HepG2 (cell line): ENCODE measurements around the gene ISG20L2. TPM values are rescaled to one million over a fixed set of nuclear protein-coding genes. Genes with fewer than 3 reads are reported as not detected.

ENCODE experiments used
- AKAP8 ChIP-seq: sonication (generic); formaldehyde crosslinking; IDR thresholded peaks from 2 replicates; pipeline ENCODE4 v1.5.1; 2020; ENCODE audit warnings: mild to moderate bottlenecking, missing genetic modification reagents
- FOXO1 ChIP-seq: sonication (generic); formaldehyde crosslinking; IDR thresholded peaks from 2 replicates; pipeline ENCODE4 v1.4.0; 2020; ENCODE audit warnings: missing genetic modification reagents
- GATAD1 ChIP-seq: IDR thresholded peaks from 2 replicates; pipeline ENCODE4 v1.6.1; 2016; ENCODE audit warnings: missing genetic modification reagents, missing compliant biosample characterization
- KAT8 ChIP-seq: IDR thresholded peaks from 2 replicates; pipeline ENCODE4 v1.6.1; 2016; ENCODE audit warnings: missing genetic modification reagents, missing compliant biosample characterization
- MIXL1 ChIP-seq: IDR thresholded peaks from 2 replicates; pipeline ENCODE4 v1.6.1; 2016
- MZF1 ChIP-seq: sonication (generic); formaldehyde crosslinking; IDR thresholded peaks from 2 replicates; pipeline ENCODE4 v1.8.1; 2023; ENCODE audit warnings: mild to moderate bottlenecking, missing genetic modification reagents, borderline replicate concordance
- NCOA5 ChIP-seq: sonication (generic); formaldehyde crosslinking; IDR thresholded peaks from 2 replicates; pipeline ENCODE4 v1.4.0; 2020; ENCODE audit warnings: missing genetic modification reagents
- RBM39 ChIP-seq: fragments of 200-400 bp; formaldehyde crosslinking; IDR thresholded peaks from one replicate; pipeline ENCODE4 v1.6.1; 2018; ENCODE audit warnings: antibody characterized with exemption, mild to moderate bottlenecking, low read depth, low read length; ENCODE audit not compliant: poor library complexity, severe bottlenecking
- REPIN1 ChIP-seq: sonication (generic); formaldehyde crosslinking; IDR thresholded peaks from 2 replicates; pipeline ENCODE4 v1.8.0; 2022; ENCODE audit warnings: missing genetic modification reagents, low read depth, mild to moderate bottlenecking, borderline replicate concordance
- SAFB2 ChIP-seq: sonication (generic); formaldehyde crosslinking; IDR thresholded peaks from 2 replicates; pipeline ENCODE4 v1.5.1; 2020; ENCODE audit warnings: missing genetic modification reagents, low read depth, mild to moderate bottlenecking, borderline replicate concordance
- THAP11 ChIP-seq: IDR thresholded peaks from 2 replicates; pipeline ENCODE4 v1.6.1; 2016; ENCODE audit warnings: missing biosample characterization, missing genetic modification reagents
- ZNF101 ChIP-seq: sonication (generic); formaldehyde crosslinking; IDR thresholded peaks from 2 replicates; pipeline ENCODE4 v1.4.0; 2020; ENCODE audit warnings: mild to moderate bottlenecking, low read depth, missing genetic modification reagents, borderline replicate concordance
- ZNF232 ChIP-seq: sonication (generic); formaldehyde crosslinking; IDR thresholded peaks from 2 replicates; pipeline ENCODE4 v1.4.0; 2020; ENCODE audit warnings: missing genetic modification reagents, borderline replicate concordance
- ZNF563 ChIP-seq: sonication (generic); formaldehyde crosslinking; IDR thresholded peaks from 2 replicates; pipeline ENCODE4 v1.8.0; 2022; ENCODE audit warnings: mild to moderate bottlenecking, moderate library complexity, missing genetic modification reagents
- polyA plus RNA-seq, 8 experiments: library from polyadenylated mRNA; depleted of rRNA in 3 of 8; stranded (reverse) in 7 of 8; unstranded in 1 of 8; fragments of >200 nt; fragmentation: Illumina TruSeq in 4 of 8; extraction: Trizol in 4 of 8; gene quantifications; 2 replicates each; pipeline versions ENCODE4 v1.2.1 to v1.2.3, GENCODE V29; 2011 to 2016; ENCODE audit warnings: low read depth in 4 of 8, missing spikeins in 1 of 8, mixed read lengths in 1 of 8; ENCODE audit not compliant: insufficient read depth in 1 of 8
- total RNA-seq, 5 experiments: library from RNA; depleted of rRNA; stranded (reverse); fragments of >200 nt; fragmentation: Illumina TruSeq; extraction: Trizol; gene quantifications; 2 replicates each; pipeline ENCODE4 v1.2.3, GENCODE V29; 2016; ENCODE audit warnings: low read depth in 1 of 5
- TF ChIP-seq, protein P1 (sequence below): sonication (generic); formaldehyde crosslinking; IDR thresholded peaks from 2 replicates; pipeline ENCODE4 v1.5.1; 2020; ENCODE audit warnings: mild to moderate bottlenecking, missing genetic modification reagents, moderate library complexity
- TF ChIP-seq, protein P2 (sequence below): sonication (generic); formaldehyde crosslinking; IDR thresholded peaks from 2 replicates; pipeline ENCODE4 v1.4.0; 2020; ENCODE audit warnings: mild to moderate bottlenecking, missing genetic modification reagents
- TF ChIP-seq, protein P3 (sequence below): sonication (generic); formaldehyde crosslinking; IDR thresholded peaks from 2 replicates; pipeline ENCODE4 v1.8.1; 2022; ENCODE audit warnings: low read depth, mild to moderate bottlenecking, missing genetic modification reagents
- TF ChIP-seq, protein P4 (sequence below): sonication (generic); formaldehyde crosslinking; IDR thresholded peaks from 2 replicates; pipeline ENCODE4 v1.5.1; 2020; ENCODE audit warnings: missing genetic modification reagents, mild to moderate bottlenecking, borderline replicate concordance
- TF ChIP-seq, protein P5 (sequence below): sonication (generic); formaldehyde crosslinking; IDR thresholded peaks from 2 replicates; pipeline ENCODE4 v1.8.0; 2023; ENCODE audit warnings: mild to moderate bottlenecking, missing genetic modification reagents

ISG20L2 gene
- total and polyA plus RNA-seq, 2 of the 13 experiments (the other 11 are each of a cell fraction or from before 2014, with no cell fraction given): 19.8 to 21.3 TPM

DNA sequence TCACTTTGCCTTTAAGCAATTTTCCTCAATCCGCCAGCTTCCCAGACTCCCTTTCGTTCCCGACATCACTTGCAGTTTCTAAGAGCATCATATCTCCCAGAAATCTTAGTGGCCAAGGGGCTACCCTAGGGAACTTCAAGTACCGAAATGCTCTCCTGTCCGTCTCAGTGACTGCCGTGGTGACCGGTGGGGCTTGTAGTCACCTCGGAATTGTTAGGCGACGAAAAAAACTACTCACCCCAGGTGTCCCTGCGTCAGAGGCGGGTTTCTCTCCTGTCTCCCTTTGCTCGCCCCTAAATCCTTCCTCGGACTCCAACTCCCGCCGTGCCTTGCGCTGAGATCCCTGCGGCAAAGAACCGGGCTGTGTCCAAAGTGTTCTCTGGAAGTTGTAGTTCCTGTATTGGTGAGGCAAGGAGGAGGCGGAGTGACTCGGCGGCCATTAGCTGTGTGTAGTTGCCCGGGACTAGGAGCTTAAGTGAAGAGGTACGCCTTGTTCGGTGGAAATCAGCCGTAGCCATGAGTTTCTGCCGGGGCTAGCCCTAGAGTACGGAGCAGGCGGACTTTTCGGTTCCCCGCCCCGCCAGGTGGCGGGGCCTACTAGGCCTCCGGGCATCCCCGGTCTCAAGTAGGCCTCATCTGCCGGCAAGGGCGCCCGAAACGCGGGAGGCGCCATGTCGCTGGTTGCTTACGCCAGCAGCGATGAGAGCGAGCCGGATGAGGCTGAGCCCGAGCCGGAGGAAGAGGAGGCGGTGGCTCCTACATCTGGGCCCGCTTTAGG, 38.7 kb upstream of the ISG20L2 start, which contains the start of gene PRCC (continued):
- TF ChIP-seq, protein P1, sequence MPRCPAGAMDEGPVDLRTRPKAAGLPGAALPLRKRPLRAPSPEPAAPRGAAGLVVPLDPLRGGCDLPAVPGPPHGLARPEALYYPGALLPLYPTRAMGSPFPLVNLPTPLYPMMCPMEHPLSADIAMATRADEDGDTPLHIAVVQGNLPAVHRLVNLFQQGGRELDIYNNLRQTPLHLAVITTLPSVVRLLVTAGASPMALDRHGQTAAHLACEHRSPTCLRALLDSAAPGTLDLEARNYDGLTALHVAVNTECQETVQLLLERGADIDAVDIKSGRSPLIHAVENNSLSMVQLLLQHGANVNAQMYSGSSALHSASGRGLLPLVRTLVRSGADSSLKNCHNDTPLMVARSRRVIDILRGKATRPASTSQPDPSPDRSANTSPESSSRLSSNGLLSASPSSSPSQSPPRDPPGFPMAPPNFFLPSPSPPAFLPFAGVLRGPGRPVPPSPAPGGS (CRISPR knock-in tag): no peak
- TF ChIP-seq, protein P2, sequence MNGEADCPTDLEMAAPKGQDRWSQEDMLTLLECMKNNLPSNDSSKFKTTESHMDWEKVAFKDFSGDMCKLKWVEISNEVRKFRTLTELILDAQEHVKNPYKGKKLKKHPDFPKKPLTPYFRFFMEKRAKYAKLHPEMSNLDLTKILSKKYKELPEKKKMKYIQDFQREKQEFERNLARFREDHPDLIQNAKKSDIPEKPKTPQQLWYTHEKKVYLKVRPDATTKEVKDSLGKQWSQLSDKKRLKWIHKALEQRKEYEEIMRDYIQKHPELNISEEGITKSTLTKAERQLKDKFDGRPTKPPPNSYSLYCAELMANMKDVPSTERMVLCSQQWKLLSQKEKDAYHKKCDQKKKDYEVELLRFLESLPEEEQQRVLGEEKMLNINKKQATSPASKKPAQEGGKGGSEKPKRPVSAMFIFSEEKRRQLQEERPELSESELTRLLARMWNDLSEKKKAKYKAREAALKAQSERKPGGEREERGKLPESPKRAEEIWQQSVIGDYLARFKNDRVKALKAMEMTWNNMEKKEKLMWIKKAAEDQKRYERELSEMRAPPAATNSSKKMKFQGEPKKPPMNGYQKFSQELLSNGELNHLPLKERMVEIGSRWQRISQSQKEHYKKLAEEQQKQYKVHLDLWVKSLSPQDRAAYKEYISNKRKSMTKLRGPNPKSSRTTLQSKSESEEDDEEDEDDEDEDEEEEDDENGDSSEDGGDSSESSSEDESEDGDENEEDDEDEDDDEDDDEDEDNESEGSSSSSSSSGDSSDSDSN: peak; percentile 100
- TF ChIP-seq MIXL1 (CRISPR knock-in tag) (peak; percentile 52; the same call in 1 of the 2 replicates), REPIN1 (CRISPR knock-in tag) (no peak; the same call in 1 of the 2 replicates), ZNF232 (CRISPR knock-in tag) (no peak), ZNF563 (CRISPR knock-in tag) (no peak; the same call in 1 of the 2 replicates), FOXO1 (CRISPR knock-in tag) (no peak), MZF1 (CRISPR knock-in tag) (no peak), GATAD1 (CRISPR knock-in tag) (peak; percentile 94), THAP11 (CRISPR knock-in tag) (peak; percentile 98), AKAP8 (CRISPR knock-in tag) (no peak), NCOA5 (no peak), ZNF101 (CRISPR knock-in tag) (no peak), KAT8 (CRISPR knock-in tag) (peak; percentile 89), SAFB2 (CRISPR knock-in tag) (peak; percentile 52; the same call in 1 of the 2 replicates), RBM39 (peak; percentile 88)
- TF ChIP-seq, protein P3, sequence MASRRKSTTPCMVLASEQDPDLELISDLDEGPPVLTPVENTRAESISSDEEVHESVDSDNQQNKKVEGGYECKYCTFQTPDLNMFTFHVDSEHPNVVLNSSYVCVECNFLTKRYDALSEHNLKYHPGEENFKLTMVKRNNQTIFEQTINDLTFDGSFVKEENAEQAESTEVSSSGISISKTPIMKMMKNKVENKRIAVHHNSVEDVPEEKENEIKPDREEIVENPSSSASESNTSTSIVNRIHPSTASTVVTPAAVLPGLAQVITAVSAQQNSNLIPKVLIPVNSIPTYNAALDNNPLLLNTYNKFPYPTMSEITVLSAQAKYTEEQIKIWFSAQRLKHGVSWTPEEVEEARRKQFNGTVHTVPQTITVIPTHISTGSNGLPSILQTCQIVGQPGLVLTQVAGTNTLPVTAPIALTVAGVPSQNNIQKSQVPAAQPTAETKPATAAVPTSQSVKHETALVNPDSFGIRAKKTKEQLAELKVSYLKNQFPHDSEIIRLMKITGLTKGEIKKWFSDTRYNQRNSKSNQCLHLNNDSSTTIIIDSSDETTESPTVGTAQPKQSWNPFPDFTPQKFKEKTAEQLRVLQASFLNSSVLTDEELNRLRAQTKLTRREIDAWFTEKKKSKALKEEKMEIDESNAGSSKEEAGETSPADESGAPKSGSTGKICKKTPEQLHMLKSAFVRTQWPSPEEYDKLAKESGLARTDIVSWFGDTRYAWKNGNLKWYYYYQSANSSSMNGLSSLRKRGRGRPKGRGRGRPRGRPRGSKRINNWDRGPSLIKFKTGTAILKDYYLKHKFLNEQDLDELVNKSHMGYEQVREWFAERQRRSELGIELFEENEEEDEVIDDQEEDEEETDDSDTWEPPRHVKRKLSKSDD: no peak
- TF ChIP-seq, protein P4, sequence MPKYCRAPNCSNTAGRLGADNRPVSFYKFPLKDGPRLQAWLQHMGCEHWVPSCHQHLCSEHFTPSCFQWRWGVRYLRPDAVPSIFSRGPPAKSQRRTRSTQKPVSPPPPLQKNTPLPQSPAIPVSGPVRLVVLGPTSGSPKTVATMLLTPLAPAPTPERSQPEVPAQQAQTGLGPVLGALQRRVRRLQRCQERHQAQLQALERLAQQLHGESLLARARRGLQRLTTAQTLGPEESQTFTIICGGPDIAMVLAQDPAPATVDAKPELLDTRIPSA (CRISPR knock-in tag): no peak
- TF ChIP-seq, protein P5, sequence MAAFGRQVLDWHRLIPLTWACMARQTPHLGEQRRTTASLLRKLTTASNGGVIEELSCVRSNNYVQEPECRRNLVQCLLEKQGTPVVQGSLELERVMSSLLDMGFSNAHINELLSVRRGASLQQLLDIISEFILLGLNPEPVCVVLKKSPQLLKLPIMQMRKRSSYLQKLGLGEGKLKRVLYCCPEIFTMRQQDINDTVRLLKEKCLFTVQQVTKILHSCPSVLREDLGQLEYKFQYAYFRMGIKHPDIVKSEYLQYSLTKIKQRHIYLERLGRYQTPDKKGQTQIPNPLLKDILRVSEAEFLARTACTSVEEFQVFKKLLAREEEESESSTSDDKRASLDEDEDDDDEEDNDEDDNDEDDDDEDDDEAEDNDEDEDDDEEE: no peak
